Astrocyte of the spinal cord (primary cell): ENCODE data around the gene RNF166.

Source experiments
- DNase-seq: peaks from one replicate; pipeline ENCODE4 v3.0.0; 2011; ENCODE audit warnings: low read depth, low spot score
- H3K4me3 ChIP-seq: 2 replicates; pipeline ENCODE4 v1.5.1; 2011; ENCODE audit warnings: low read depth, mild to moderate bottlenecking, low read length, moderate library complexity
- in situ Hi-C: cut with HindIII; loops from 2 replicates; pipeline ENCODE4 v1.10.0; 2017; ENCODE audit warnings: low sequenced_read_pairs
- TF ChIP-seq, protein P1 (sequence below): IDR thresholded peaks from 2 replicates; pipeline ENCODE4 v1.5.1; 2012; ENCODE audit warnings: low read depth, mild to moderate bottlenecking, low read length, inconsistent platforms

RNF166 gene

DNA sequence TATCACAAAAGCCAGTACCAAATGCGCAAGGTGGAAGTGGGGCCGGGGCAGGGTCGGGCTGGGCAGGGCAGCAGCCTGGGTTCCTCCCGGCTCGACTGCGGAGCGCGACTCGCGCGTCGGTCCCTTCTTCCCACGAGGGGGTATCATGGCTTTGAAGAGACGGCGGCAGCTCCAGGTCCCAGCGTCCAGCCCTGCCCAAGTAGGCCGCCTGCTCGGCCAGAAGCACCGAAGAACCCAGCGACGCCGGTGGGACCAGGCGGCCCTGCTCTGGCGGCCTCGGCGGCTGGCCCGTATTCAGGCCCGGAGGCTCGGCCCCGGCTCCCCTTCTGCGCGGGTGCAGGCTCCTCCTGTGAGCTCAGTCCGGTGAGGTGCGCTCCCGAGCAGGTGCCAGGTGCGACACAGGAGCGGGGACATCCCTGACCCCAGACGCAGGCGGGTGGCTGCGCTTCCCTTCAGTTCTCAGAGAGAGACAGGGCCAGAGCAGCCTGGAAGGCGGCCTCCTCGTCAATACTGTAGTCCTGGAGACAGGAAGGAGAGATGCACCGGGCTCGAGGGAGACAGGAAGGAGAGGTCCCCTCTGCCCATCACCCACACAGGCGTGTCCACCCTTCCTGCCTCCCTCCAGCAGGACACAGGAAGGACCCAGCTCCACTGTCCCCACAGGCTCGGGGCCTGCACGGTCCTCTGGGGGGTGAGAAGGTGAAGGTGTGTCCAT is 8.9 kb downstream of the RNF166 start:
- in situ Hi-C loops = no loop called here
- no peak for DNase-seq
- TF ChIP-seq, protein P1, sequence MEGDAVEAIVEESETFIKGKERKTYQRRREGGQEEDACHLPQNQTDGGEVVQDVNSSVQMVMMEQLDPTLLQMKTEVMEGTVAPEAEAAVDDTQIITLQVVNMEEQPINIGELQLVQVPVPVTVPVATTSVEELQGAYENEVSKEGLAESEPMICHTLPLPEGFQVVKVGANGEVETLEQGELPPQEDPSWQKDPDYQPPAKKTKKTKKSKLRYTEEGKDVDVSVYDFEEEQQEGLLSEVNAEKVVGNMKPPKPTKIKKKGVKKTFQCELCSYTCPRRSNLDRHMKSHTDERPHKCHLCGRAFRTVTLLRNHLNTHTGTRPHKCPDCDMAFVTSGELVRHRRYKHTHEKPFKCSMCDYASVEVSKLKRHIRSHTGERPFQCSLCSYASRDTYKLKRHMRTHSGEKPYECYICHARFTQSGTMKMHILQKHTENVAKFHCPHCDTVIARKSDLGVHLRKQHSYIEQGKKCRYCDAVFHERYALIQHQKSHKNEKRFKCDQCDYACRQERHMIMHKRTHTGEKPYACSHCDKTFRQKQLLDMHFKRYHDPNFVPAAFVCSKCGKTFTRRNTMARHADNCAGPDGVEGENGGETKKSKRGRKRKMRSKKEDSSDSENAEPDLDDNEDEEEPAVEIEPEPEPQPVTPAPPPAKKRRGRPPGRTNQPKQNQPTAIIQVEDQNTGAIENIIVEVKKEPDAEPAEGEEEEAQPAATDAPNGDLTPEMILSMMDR = no peak
- no peak overlapping the region for H3K4me3 ChIP-seq

- TF ChIP-seq, protein P1 = no peak
- in situ Hi-C loops = no loop called here
- no peak for DNase-seq
- H3K4me3 ChIP-seq = no peak overlapping the region
Observed at GRCh38 chr16:88696441-88696840, 9.8 kb downstream of the RNF166 start.

DNA sequence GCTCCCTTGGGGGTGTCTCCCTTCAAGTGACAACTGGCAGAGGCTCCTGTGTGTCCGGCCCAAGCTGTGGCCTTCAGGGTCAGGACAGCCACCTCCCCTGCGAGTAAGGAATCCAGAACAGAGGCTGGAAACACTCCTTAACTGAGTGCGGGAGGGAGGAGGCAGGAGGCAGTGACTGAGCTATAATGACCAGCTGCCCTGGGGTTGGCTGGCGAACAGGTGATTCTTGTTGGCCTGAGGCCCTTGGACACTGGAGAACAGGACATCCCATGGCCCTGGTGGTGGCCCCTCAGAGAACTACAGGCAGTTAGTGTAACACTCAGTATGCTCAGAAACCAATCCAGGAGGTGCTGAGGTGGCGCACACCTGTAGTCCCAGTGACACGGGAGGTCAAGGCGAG is 10.5 kb downstream of the RNF166 start:
- in situ Hi-C loops = no loop called here

GRCh38 chr16:88695218-88695617 is 11.0 kb downstream of the RNF166 start:
- H3K4me3 ChIP-seq = no peak overlapping the region
- no peak for DNase-seq
- in situ Hi-C loops = no loop called here
- TF ChIP-seq, protein P1 = no peak

More for the DNA sequence above, 10.5 kb downstream of the RNF166 start:
- no peak overlapping the region for H3K4me3 ChIP-seq
- DNase-seq = no peak
- TF ChIP-seq, protein P1 = no peak

GRCh38 chr16:88694221-88695087 is 11.8 kb downstream of the RNF166 start:
- H3K4me3 ChIP-seq = no peak overlapping the region
- in situ Hi-C loops = no loop called here
- TF ChIP-seq, protein P1 = no peak
- DNase-seq = no peak

GRCh38 chr16:88693420-88694177 is 12.6 kb downstream of the RNF166 start:
- H3K4me3 ChIP-seq = no peak overlapping the region
- no peak for DNase-seq
- TF ChIP-seq, protein P1 = no peak
- in situ Hi-C loops = no loop called here
